ENCODE data around the gene ARSA.

DNA sequence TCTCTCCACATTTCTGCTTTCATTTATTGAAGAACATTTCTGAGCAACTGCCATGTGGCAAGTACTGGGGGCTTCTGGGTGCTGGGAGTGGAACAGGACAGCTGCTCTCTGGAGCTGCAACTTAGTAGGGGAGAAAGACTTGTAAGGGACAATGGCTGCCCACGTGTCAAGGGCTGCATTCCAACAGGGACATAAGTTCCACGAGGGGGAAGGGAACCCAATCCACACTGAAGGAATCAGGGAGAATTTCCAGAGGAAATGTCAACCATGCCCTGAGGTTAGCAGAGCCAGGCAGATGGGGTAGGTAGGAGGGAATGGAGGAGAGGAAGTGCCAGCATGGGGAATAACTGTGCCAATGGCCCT, 25.6 kb downstream of the ARSA start:
- TF ChIP-seq ZSCAN18 (tag by site-specific recombination; IDR thresholded peaks at IDR 0.05), result no peak
- TF ChIP-seq, protein P1, sequence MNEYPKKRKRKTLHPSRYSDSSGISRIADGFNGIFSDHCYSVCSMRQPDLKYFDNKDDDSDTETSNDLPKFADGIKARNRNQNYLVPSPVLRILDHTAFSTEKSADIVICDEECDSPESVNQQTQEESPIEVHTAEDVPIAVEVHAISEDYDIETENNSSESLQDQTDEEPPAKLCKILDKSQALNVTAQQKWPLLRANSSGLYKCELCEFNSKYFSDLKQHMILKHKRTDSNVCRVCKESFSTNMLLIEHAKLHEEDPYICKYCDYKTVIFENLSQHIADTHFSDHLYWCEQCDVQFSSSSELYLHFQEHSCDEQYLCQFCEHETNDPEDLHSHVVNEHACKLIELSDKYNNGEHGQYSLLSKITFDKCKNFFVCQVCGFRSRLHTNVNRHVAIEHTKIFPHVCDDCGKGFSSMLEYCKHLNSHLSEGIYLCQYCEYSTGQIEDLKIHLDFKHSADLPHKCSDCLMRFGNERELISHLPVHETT (tag by site-specific recombination; IDR thresholded peaks at IDR 0.05), result no peak
- TF ChIP-seq PRDM1 (tag by site-specific recombination; IDR thresholded peaks at IDR 0.05), result no peak
- no peak for TF ChIP-seq ZFP69B (tag by site-specific recombination; IDR thresholded peaks at IDR 0.05)
- no peak for TF ChIP-seq ZNF2 (tag by site-specific recombination; IDR thresholded peaks at IDR 0.05)
- no peak for TF ChIP-seq ELK4 (IDR thresholded peaks at IDR 0.05; ENCODE audit: borderline replicate concordance, low read depth, low read length)
- no peak for TF ChIP-seq ZNF274 (IDR thresholded peaks at IDR 0.05; ENCODE audit: low read length)
- TF ChIP-seq ZNF274 (tag by site-specific recombination; IDR thresholded peaks at IDR 0.05; ENCODE audit: borderline replicate concordance), result no peak
- TF ChIP-seq, protein P2, sequence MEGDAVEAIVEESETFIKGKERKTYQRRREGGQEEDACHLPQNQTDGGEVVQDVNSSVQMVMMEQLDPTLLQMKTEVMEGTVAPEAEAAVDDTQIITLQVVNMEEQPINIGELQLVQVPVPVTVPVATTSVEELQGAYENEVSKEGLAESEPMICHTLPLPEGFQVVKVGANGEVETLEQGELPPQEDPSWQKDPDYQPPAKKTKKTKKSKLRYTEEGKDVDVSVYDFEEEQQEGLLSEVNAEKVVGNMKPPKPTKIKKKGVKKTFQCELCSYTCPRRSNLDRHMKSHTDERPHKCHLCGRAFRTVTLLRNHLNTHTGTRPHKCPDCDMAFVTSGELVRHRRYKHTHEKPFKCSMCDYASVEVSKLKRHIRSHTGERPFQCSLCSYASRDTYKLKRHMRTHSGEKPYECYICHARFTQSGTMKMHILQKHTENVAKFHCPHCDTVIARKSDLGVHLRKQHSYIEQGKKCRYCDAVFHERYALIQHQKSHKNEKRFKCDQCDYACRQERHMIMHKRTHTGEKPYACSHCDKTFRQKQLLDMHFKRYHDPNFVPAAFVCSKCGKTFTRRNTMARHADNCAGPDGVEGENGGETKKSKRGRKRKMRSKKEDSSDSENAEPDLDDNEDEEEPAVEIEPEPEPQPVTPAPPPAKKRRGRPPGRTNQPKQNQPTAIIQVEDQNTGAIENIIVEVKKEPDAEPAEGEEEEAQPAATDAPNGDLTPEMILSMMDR (tag by site-specific recombination; IDR thresholded peaks at IDR 0.05), result no peak
- TF ChIP-seq ZNF549 (tag by site-specific recombination; IDR thresholded peaks at IDR 0.05), result no peak
- TF ChIP-seq ZBTB1 (tag by site-specific recombination; IDR thresholded peaks at IDR 0.05), result no peak
